ENCODE data around the gene MFRP.

DNA sequence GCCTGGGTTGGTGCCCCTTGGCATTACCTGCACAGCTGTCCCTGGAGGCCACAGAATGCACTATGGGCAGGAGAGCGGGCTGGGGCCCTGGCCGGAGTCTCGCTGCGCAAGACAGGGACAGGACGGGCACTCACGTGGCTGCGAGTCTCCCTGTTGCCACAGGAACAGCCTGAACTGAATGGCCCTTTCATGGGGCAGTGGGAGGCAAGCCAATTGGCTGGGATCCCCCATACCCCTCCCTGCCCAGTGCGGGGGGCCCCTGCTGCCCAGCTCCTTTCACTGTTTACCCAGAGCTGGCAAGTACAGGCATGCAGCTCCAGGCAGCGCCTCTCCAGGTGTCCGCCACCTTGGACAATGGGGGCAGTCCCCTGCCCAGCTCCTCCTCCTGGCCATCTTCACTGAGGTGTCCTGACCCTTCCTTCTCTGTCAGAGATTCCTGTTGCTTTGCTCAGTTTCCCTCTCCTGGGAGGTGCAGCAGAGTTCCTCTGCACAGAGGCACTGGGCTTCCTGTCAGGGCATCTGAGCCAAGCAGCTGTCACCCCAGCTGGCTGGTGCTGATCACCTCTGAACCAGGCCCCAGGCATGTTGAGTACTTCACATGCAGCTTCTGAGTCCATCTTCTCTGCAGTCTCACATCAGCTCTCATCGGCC is 29.8 kb upstream of the MFRP start:
- TF ChIP-seq, protein P1, sequence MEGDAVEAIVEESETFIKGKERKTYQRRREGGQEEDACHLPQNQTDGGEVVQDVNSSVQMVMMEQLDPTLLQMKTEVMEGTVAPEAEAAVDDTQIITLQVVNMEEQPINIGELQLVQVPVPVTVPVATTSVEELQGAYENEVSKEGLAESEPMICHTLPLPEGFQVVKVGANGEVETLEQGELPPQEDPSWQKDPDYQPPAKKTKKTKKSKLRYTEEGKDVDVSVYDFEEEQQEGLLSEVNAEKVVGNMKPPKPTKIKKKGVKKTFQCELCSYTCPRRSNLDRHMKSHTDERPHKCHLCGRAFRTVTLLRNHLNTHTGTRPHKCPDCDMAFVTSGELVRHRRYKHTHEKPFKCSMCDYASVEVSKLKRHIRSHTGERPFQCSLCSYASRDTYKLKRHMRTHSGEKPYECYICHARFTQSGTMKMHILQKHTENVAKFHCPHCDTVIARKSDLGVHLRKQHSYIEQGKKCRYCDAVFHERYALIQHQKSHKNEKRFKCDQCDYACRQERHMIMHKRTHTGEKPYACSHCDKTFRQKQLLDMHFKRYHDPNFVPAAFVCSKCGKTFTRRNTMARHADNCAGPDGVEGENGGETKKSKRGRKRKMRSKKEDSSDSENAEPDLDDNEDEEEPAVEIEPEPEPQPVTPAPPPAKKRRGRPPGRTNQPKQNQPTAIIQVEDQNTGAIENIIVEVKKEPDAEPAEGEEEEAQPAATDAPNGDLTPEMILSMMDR (tag by site-specific recombination; IDR thresholded peaks at IDR 0.05) = no peak
- TF ChIP-seq YY1 (tag by site-specific recombination; IDR thresholded peaks at IDR 0.05) (no peak), ZNF530 (tag by site-specific recombination; IDR thresholded peaks at IDR 0.05; ENCODE audit: low read depth) (no peak), ZFHX2 (tag by site-specific recombination; conservative IDR thresholded peaks at IDR 0.05) (no peak), SALL2 (tag by site-specific recombination; IDR thresholded peaks at IDR 0.05; ENCODE audit: borderline replicate concordance) (no peak), KLF16 (tag by site-specific recombination; IDR thresholded peaks at IDR 0.05) (no peak), TCF7L2 (IDR thresholded peaks at IDR 0.05; ENCODE audit: borderline replicate concordance, low read depth, low read length) (no peak), ZNF121 (tag by site-specific recombination; IDR thresholded peaks at IDR 0.05) (no peak), ZNF670 (tag by site-specific recombination; IDR thresholded peaks at IDR 0.05; ENCODE audit: low read depth) (no peak), ZNF175 (tag by site-specific recombination; IDR thresholded peaks at IDR 0.05) (no peak)
- TF ChIP-seq, protein P2, sequence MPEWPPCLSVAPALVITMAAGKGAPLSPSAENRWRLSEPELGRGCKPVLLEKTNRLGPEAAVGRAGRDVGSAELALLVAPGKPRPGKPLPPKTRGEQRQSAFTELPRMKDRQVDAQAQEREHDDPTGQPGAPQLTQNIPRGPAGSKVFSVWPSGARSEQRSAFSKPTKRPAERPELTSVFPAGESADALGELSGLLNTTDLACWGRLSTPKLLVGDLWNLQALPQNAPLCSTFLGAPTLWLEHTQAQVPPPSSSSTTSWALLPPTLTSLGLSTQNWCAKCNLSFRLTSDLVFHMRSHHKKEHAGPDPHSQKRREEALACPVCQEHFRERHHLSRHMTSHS (tag by site-specific recombination; IDR thresholded peaks at IDR 0.05) = no peak
- TF ChIP-seq, protein P3, sequence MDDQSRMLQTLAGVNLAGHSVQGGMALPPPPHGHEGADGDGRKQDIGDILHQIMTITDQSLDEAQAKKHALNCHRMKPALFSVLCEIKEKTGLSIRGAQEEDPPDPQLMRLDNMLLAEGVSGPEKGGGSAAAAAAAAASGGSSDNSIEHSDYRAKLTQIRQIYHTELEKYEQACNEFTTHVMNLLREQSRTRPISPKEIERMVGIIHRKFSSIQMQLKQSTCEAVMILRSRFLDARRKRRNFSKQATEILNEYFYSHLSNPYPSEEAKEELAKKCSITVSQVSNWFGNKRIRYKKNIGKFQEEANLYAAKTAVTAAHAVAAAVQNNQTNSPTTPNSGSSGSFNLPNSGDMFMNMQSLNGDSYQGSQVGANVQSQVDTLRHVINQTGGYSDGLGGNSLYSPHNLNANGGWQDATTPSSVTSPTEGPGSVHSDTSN (CRISPR knock-in tag; IDR thresholded peaks at IDR 0.05) = no peak

Data from HEK293 (cell line).